NK-92 treated with Interleukin-12 subunit alpha and Interleukin-12 subunit beta, amount 100 ng/mL, for 24 hours (cell line): Measurements from ENCODE around the gene RPUSD4.

Experiments
- DNase-seq: peaks from one replicate; lab custom pipeline; 2025; lab: John Stamatoyannopoulos, UW

RPUSD4 gene

GRCh38 chr11:126156814-126157213 lies 54.6 kb downstream of the RPUSD4 start:
- no peak for DNase-seq

GRCh38 chr11:126155402-126156187 lies 55.9 kb downstream of the RPUSD4 start:
- no peak for DNase-seq

GRCh38 chr11:126154691-126155090 lies 56.8 kb downstream of the RPUSD4 start:
- no peak for DNase-seq

GRCh38 chr11:126153972-126154371 lies 57.5 kb downstream of the RPUSD4 start:
- no peak for DNase-seq

- DNase-seq = no peak
Measured at GRCh38 chr11:126153006-126153405, 58.4 kb downstream of the RPUSD4 start.

- no peak for DNase-seq
Measured at GRCh38 chr11:126152586-126152985, 58.9 kb downstream of the RPUSD4 start.

GRCh38 chr11:126152152-126152551 lies 59.3 kb downstream of the RPUSD4 start:
- no peak for DNase-seq
